Transverse colon (tissue), 4 donors: ENCODE data around the gene CCNY. TPM values are rescaled to one million over a fixed set of nuclear protein-coding genes. Genes with fewer than 3 reads are reported as not detected.

Experiments
- DNase-seq: peaks from one replicate; pipeline ENCODE4 v3.0.0-alpha.2; 2019
- H3K27ac ChIP-seq, 4 donors: fragments of 200-600 bp; sonication (generic); 2 replicates each; pipeline ENCODE4 v1.5.1; 2016 to 2018; ENCODE audit warnings: inconsistent platforms in 4 of 4
- H3K27me3 ChIP-seq: fragments of 200-600 bp; sonication (generic); 2 replicates; pipeline ENCODE4 v1.5.1; 2017; ENCODE audit warnings: inconsistent platforms
- H3K36me3 ChIP-seq, 4 donors: fragments of 200-600 bp; sonication (generic); 2 replicates each; pipeline ENCODE4 v1.5.1; 2017 to 2019; ENCODE audit warnings: inconsistent platforms in 4 of 4
- H3K4me1 ChIP-seq, 4 donors: fragments of 200-600 bp; sonication (generic); 2 replicates each; pipeline ENCODE4 v1.5.1; 2017 to 2020; ENCODE audit warnings: inconsistent platforms in 4 of 4
- H3K4me3 ChIP-seq, 4 donors: fragments of 200-600 bp; sonication (generic); 1 replicate in 1 of 4; 2 replicates in 3 of 4; pipeline versions ENCODE4 v1.5.1 to v1.6.1; 2017 to 2019; ENCODE audit warnings: inconsistent platforms in 4 of 4
- H3K9me3 ChIP-seq, 2 donors: fragments of 200-600 bp; sonication (generic); 2 replicates each; pipeline ENCODE4 v1.5.1; 2017 to 2019; ENCODE audit warnings: inconsistent platforms in 2 of 2
- CTCF ChIP-seq, 5 experiments: fragments of 200-600 bp in 3 of 5; fragments of 450-650 bp in 2 of 5; sonication (generic) in 3 of 5; IDR thresholded peaks; 1 replicate in 2 of 5; 2 replicates in 3 of 5; pipeline ENCODE4 v1.5.1; 2016 to 2017; ENCODE audit warnings: antibody characterized with exemption in 5 of 5, inconsistent platforms in 3 of 5, mild to moderate bottlenecking in 2 of 5, moderate library complexity in 1 of 5
- EP300 ChIP-seq: sonication (generic); formaldehyde crosslinking; IDR thresholded peaks from one replicate; pipeline ENCODE4 v1.6.1; 2017; ENCODE audit warnings: antibody characterized with exemption, low read depth
- POLR2A ChIP-seq: fragments of 450-650 bp; IDR thresholded peaks from one replicate; pipeline ENCODE4 v1.6.1; 2016; ENCODE audit warnings: antibody characterized with exemption, mild to moderate bottlenecking, moderate library complexity
- POLR2AphosphoS5 ChIP-seq, 3 donors: sonication (generic); formaldehyde crosslinking; IDR thresholded peaks; one replicate each; pipeline ENCODE4 v1.6.1; 2016; ENCODE audit warnings: antibody characterized with exemption in 3 of 3
- WGBS, 2 donors: methylation state at CpG; one replicate each; pipeline ENCODE4 v1.1.5; 2018; ENCODE audit warnings: low coverage in 1 of 2; 5-methylcytosine and 5-hydroxymethylcytosine counted together
- in situ Hi-C, 4 donors: fragments of 200-750 bp; cut with MboI; loops; one replicate each; pipeline versions ENCODE4 v1.15.0 to v1.15.1; 2017; ENCODE audit warnings: low sequenced_read_pairs in 3 of 4, low pct_ligation_motif_present in 1 of 4, low pct_unique_long_range_greater_than_20kb in 1 of 4
- intact Hi-C: fragments of 100-400 bp; cut with DNase I; formaldehyde crosslinking; loops from one replicate; pipeline ENCODE4 v1.15.1; 2023; ENCODE audit warnings: low total_unique reads
- total RNA-seq, 4 donors: library from RNA; depleted of rRNA; stranded (reverse); fragments of >200 nt; gene quantifications; one replicate each; pipeline ENCODE4 v1.1.0, GENCODE V29; 2016

The CCNY gene
- total RNA-seq, 4 donors from 2014 or later = 19.5 to 53.9 (median 41.4) TPM

DNA sequence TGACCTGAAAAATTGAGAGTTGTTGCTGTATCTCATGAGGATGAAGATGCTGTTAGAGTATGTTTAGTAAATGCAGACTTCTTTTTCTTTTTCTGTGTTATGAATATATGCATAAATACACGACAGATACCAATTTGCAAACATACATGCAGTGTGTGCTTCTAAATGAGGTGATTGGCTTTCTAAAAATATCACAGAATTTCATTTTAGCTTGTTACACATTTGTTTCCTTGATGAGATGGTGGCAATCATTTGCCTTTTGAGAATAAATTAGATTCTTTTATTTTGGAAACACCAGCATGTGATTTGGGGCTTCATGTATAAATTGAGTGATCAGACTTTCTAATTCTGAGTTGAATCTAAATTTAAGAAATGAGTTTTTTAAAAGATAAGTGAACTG, 29.7 kb downstream of the CCNY start:
- WGBS, 2 donors = 97 to 100% methylated on average over 1 of the region's 1 CpG
- in situ Hi-C loops (no loop called here), intact Hi-C loops (no loop called here)
- Histone ChIP-seq H3K4me1 (peaks cover 16 to 66% (median 42%) of the 10 kb centered on the region in 4 donors), H3K4me3 (no peak overlapping the region), H3K9me3 (no peaks in the 10 kb centered on the region), H3K27me3 (no peaks in the 10 kb centered on the region), H3K36me3 (no peaks in the 10 kb centered on the region), H3K27ac (no peak overlapping the region)
- TF ChIP-seq CTCF (IDR thresholded peaks at IDR 0.05) (no peak), POLR2A (no peak), POLR2AphosphoS5 (IDR thresholded peaks at IDR 0.05) (no peak), EP300 (no peak)
- no peak for DNase-seq

GRCh38 chr10:35367107-35367859, 31.0 kb downstream of the CCNY start:
- intact Hi-C loops = no loop called here
- Histone ChIP-seq H3K27me3 (no peaks in the 10 kb centered on the region), H3K4me3 (no peak overlapping the region), H3K9me3 (no peaks in the 10 kb centered on the region), H3K4me1 (peaks cover 23 to 79% (median 53%) of the 10 kb centered on the region in 4 donors), H3K27ac (no peak overlapping the region), H3K36me3 (no peaks in the 10 kb centered on the region)
- 63 to 93% methylated on average over 1 to 4 of the region's 4 CpGs for WGBS, 2 donors
- no peak for DNase-seq
- TF ChIP-seq POLR2AphosphoS5 (IDR thresholded peaks at IDR 0.05) = no peak
- TF ChIP-seq CTCF (IDR thresholded peaks at IDR 0.05) = no peak
- TF ChIP-seq EP300 = no peak
- TF ChIP-seq POLR2A = no peak
- in situ Hi-C loops = no loop called here

DNA sequence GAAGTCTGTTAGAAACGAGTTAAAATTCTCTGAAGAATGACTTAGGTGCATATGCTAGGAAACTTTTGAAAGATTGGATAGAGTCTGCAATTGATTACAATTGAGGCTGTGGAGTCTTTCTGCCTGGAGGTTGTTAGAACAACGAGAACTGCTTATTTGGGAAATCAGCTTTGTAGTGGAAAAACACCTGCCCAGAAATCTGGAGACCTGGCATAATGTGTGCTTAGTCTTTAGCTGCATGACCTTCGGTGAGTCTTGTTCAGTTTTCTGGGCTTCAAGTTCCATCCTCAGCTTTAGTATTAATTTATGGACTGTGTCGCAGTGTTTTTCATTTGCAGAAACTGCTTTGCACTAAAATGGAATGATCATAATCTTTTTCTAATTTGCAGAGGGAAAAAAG, 31.7 kb downstream of the CCNY start:
- DNase-seq = no peak
- in situ Hi-C loops = no loop called here
- intact Hi-C loops = no loop called here
- Histone ChIP-seq H3K4me3 (no peak overlapping the region), H3K27me3 (no peaks in the 10 kb centered on the region), H3K4me1 (peaks cover 23 to 85% (median 55%) of the 10 kb centered on the region in 4 donors), H3K36me3 (no peaks in the 10 kb centered on the region), H3K9me3 (no peaks in the 10 kb centered on the region), H3K27ac (peak overlapping the region in 2 of 4 donors; percentile 58 to 64)
- no peak for TF ChIP-seq EP300
- TF ChIP-seq POLR2A = no peak
- no peak for TF ChIP-seq CTCF (IDR thresholded peaks at IDR 0.05)
- TF ChIP-seq POLR2AphosphoS5 (IDR thresholded peaks at IDR 0.05) = no peak
- 83 to 88% methylated on average over 4 of the region's 4 CpGs for WGBS, 2 donors

GRCh38 chr10:35368485-35369048, 32.3 kb downstream of the CCNY start:
- Histone ChIP-seq H3K27ac (peak overlapping the region; percentile 33 to 69 (median 61)), H3K36me3 (no peaks in the 10 kb centered on the region), H3K4me1 (peaks cover 23 to 85% (median 55%) of the 10 kb centered on the region in 4 donors), H3K4me3 (no peak overlapping the region), H3K9me3 (no peaks in the 10 kb centered on the region), H3K27me3 (no peaks in the 10 kb centered on the region)
- intact Hi-C loops = no loop called here
- TF ChIP-seq EP300 = no peak
- TF ChIP-seq POLR2A = no peak
- no peak for TF ChIP-seq CTCF (IDR thresholded peaks at IDR 0.05)
- no peak for TF ChIP-seq POLR2AphosphoS5 (IDR thresholded peaks at IDR 0.05)
- DNase-seq = no peak
- WGBS, 2 donors = 96% methylated on average over 11 of the region's 11 CpGs; no CpG with 5 or more reads in 1 of the 2 donors
- in situ Hi-C loops = no loop called here
